Fibroblast of pulmonary artery (primary cell): ENCODE results near the gene HSCB.
A peak's percentile ranks its signal among the peaks of the same experiment; 100 is the strongest.

ENCODE experiments used
- DNase-seq: peaks from one replicate; pipeline ENCODE4 v3.0.0-alpha.2; 2010; ENCODE audit warnings: low read depth
- H3K4me3 ChIP-seq: replicated peaks from 2 replicates; pipeline ENCODE4 v1.5.1; 2011; ENCODE audit warnings: low read depth, mild to moderate bottlenecking, control low read depth, low read length, moderate library complexity
- TF ChIP-seq, protein P1 (sequence below): IDR thresholded peaks from 2 replicates; pipeline ENCODE4 v1.5.1; 2011; ENCODE audit warnings: mild to moderate bottlenecking, control low read depth, low read length, inconsistent platforms; ENCODE audit errors: missing control alignments

The HSCB gene

DNA sequence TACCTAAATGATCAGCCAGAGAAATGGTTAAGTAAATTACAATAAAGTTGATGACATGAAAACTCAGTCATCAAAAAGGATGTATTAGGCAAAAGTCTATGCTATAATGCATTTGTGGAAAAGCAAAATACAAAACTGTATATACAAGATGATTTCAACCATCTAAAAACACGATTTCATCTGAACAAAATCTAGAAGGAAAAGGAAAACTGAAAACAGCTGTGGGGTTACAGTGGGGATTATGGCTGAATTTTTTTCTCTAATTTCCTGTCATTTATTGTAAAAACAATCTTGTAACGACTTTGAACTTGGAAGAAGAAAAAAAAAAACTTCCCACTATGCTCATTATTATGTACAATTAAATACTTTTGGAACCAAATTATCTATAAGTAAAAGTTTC, 30.5 kb upstream of the HSCB start:
- no peak overlapping the region for H3K4me3 ChIP-seq
- no peak for DNase-seq
- TF ChIP-seq, protein P1, sequence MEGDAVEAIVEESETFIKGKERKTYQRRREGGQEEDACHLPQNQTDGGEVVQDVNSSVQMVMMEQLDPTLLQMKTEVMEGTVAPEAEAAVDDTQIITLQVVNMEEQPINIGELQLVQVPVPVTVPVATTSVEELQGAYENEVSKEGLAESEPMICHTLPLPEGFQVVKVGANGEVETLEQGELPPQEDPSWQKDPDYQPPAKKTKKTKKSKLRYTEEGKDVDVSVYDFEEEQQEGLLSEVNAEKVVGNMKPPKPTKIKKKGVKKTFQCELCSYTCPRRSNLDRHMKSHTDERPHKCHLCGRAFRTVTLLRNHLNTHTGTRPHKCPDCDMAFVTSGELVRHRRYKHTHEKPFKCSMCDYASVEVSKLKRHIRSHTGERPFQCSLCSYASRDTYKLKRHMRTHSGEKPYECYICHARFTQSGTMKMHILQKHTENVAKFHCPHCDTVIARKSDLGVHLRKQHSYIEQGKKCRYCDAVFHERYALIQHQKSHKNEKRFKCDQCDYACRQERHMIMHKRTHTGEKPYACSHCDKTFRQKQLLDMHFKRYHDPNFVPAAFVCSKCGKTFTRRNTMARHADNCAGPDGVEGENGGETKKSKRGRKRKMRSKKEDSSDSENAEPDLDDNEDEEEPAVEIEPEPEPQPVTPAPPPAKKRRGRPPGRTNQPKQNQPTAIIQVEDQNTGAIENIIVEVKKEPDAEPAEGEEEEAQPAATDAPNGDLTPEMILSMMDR, result no peak

DNA sequence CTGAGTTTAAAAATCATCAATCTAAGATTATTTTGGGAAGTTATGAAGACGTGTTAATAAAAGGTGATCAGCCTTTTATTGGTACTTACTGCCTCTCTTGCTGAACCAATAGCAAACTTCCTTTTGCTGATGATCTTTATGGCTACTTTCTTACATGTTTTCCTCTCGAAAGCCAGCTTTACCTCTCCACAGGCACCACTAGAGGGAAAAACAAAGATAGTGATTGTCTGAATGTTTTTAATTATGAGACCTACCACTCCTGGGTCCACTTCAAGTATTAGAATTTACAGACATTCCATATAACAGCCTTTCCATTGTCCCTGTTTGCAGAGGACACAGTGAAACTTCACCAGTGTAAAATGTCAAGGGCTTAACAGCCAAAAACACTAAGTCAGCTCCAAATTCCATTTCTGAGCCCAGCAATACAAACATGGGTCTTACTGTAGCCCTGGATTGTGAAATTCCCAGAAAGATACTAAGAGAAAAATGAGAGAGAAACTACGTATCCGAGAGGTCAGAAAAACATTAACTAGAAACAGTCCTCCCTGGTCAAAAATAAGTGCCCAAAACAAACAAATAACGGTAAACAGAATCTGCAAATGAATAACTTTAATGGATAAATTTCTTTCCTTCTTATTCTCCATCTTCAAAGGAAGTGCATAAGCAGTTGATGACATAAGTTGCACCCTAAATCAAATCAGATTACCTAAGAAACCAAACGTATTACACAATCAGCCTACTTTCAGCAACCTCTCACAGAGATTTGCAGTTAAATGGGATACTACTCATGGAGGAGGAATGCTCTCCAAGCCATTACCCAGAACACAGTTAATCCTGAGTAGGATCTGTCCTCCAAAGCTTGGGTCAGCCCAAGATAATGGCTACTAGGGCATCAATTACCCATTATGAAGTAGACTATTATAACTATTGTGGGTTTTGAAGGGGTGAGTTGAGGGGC, 29.7 kb upstream of the HSCB start:
- peak; percentile 96 for DNase-seq
- H3K4me3 ChIP-seq, result peak overlapping the region; percentile 38

DNA sequence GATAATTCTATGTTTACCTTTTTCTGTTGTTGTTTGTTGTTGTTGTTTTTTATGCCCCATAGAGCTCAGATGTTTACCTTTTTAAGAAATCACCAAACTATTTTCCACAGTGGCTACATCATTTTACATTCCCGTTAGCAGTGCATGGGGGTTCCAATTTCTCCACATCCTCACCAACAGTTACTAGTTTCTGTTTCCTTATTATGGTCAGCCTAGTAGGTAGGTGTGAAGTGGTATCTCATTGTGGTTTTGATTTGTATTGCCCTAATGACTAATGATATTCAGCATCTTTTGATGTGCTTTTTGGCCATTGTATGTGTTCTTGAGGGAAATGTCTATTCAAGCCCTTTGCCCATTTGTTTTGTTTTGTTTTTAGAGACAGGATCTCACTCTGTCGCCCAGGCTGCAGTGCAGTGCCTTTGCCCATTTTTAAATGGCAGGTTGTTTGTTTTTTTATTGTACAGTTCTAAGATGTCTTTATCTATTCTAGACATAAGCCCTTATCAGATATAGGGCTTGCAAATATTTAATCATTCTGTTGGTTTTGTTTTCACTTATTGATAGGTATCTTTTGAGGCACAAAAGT, 27.7 kb upstream of the HSCB start:
- TF ChIP-seq, protein P1, result no peak
- no peak for DNase-seq
- no peak overlapping the region for H3K4me3 ChIP-seq

More for the DNA sequence above, 29.7 kb upstream of the HSCB start:
- TF ChIP-seq, protein P1, result peak; percentile 35

DNA sequence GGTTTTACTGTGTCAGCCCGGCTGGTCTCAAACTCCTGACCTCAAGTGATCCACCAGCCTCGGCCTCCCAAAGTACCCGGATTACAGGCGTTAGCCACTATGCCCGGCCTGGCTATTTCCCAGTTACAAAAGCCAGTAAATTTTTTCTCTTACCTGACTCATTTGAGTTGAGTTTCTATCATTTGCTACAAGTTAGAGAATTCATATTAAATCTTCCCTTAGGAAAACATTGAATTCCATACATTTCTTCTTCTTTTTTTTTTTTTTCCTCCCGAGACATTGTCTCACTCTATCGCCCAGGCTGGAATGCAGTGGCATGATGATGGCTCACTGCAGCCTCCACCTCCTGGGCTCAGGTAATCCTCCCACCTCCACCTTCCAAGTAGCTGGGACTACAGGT, 26.2 kb upstream of the HSCB start:
- no peak for DNase-seq
- TF ChIP-seq, protein P1, result no peak
- no peak overlapping the region for H3K4me3 ChIP-seq

DNA sequence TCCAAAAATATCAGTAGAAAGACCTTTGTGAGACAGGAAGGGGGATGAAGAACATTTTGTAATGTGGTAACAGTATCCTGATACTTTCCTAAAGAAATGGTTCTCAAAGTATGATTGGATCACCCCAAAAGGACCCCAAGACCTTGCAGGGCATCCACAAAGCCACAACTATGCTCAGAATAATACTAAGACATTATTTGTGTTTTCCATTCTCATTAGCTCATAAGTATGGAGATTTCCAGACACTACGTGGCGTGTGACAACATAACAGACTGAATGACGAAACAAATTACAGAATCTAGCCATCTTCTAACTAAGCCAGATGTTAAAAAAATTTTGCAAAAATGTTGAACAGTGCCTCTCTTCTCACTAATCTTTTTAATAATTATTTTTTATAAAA, 25.2 kb upstream of the HSCB start:
- DNase-seq, result no peak
- TF ChIP-seq, protein P1, result no peak
- no peak overlapping the region for H3K4me3 ChIP-seq

DNA sequence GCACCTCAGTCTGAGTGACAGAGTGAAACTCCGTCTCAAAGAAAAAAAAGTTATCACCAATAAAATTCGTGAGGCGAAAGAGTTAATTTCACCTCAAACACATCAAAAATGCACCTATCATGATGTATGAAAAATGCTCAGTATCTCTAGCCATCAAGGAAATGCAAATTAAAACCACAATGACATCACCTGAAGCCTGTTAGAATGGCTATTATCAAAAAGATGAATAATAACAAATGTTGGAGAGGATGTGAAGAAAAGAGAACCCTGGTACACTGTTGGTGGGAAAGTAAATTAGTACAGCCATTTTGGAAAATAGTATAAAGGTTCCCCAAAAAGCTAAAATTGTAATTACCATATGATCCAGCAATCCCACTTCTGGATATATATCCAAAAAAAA, 23.8 kb upstream of the HSCB start:
- H3K4me3 ChIP-seq, result no peak overlapping the region
- TF ChIP-seq, protein P1, result no peak
- no peak for DNase-seq
